ENCODE measurements around the gene PEX13. TPM values are rescaled to one million over a fixed set of nuclear protein-coding genes. Genes with fewer than 3 reads are reported as not detected.
"Not testable (repeated sequence)": the region's sequence is repeated elsewhere in the genome, so short reads cannot be mapped to it uniquely, and the experiment has no call there.

Gene PEX13
- polyA plus RNA-seq, 2 donors, result 8.3 to 10.7 TPM

DNA sequence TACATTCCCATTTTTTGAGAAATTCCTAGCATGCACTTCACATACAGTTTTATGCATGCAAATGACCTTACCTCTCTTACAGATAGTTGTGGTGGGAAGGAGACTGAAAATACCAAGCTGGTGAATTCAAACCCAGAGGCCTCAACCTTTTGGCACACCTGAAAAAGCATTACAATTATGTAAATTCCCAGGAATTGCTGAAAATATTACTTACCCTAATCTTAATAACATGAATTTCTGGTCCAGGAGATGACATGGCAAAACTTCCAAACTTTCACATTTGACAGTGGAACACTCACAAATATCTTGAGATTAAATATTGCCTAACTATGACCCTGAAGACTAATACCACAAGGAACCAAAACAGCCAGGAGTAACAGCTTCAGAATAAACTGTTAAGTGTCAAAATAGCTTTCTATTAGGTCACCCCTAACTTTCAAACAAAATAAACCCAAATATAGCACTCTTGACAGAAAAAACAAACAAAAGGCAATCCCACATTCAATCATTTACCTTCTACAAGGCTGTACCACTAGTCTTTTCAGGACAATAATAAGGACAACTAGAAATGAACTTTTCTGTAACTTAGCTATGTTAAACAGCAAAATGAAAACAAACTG, 10.9 kb upstream of the PEX13 start:
- Histone ChIP-seq H3K27me3 (ENCODE audit: control insufficient read depth in 1 of 2, insufficient read depth in 2 of 2, low read length in 2 of 2) (no peaks in the 10 kb centered on the region), H3K36me3 (ENCODE audit: control insufficient read depth in 2 of 2, insufficient read depth in 2 of 2, low read length in 1 of 2) (no peaks in the 10 kb centered on the region), H3K27ac (ENCODE audit: low read depth in 2 of 2, low read length in 1 of 2) (no peak overlapping the region), H3K9me3 (ENCODE audit: control insufficient read depth in 2 of 2, insufficient read depth in 1 of 2, low read depth in 1 of 2, low read length in 1 of 2) (no peaks in the 10 kb centered on the region), H3K4me1 (ENCODE audit: control insufficient read depth in 2 of 2, insufficient read depth in 2 of 2, low read length in 1 of 2) (no peaks in the 10 kb centered on the region), H3K4me3 (ENCODE audit: low read depth in 1 of 2, low read length in 2 of 2) (no peak overlapping the region)

- H3K4me1 ChIP-seq (ENCODE audit: control insufficient read depth in 2 of 2, insufficient read depth in 2 of 2, low read length in 1 of 2), result no peaks in the 10 kb centered on the region
- H3K4me3 ChIP-seq (ENCODE audit: low read depth in 1 of 2, low read length in 2 of 2), result no peak overlapping the region
- H3K27ac ChIP-seq (ENCODE audit: low read depth in 2 of 2, low read length in 1 of 2), result no peak overlapping the region
- no peaks in the 10 kb centered on the region for H3K36me3 ChIP-seq (ENCODE audit: control insufficient read depth in 2 of 2, insufficient read depth in 2 of 2, low read length in 1 of 2)
- H3K27me3 ChIP-seq (ENCODE audit: control insufficient read depth in 1 of 2, insufficient read depth in 2 of 2, low read length in 2 of 2), result no peaks in the 10 kb centered on the region
- H3K9me3 ChIP-seq (ENCODE audit: control insufficient read depth in 2 of 2, insufficient read depth in 1 of 2, low read depth in 1 of 2, low read length in 1 of 2), result no peaks in the 10 kb centered on the region
Measured at GRCh38 chr2:61009355-61009754, 8.2 kb upstream of the PEX13 start.

- Histone ChIP-seq H3K4me3 (ENCODE audit: low read depth in 1 of 2, low read length in 2 of 2) (no peak overlapping the region), H3K4me1 (ENCODE audit: control insufficient read depth in 2 of 2, insufficient read depth in 2 of 2, low read length in 1 of 2) (no peaks in the 10 kb centered on the region), H3K27me3 (ENCODE audit: control insufficient read depth in 1 of 2, insufficient read depth in 2 of 2, low read length in 2 of 2) (no peaks in the 10 kb centered on the region), H3K27ac (ENCODE audit: low read depth in 2 of 2, low read length in 1 of 2) (no peak overlapping the region), H3K9me3 (ENCODE audit: control insufficient read depth in 2 of 2, insufficient read depth in 1 of 2, low read depth in 1 of 2, low read length in 1 of 2) (no peaks in the 10 kb centered on the region), H3K36me3 (ENCODE audit: control insufficient read depth in 2 of 2, insufficient read depth in 2 of 2, low read length in 1 of 2) (no peaks in the 10 kb centered on the region)
- 52 to 62% methylated on average over 1 of the region's 1 CpG for WGBS, 2 donors
Measured at GRCh38 chr2:61011678-61012077, 5.8 kb upstream of the PEX13 start.

GRCh38 chr2:61012303-61012702, 5.2 kb upstream of the PEX13 start:
- not testable (repeated sequence) for H3K36me3 ChIP-seq (ENCODE audit: control insufficient read depth in 2 of 2, insufficient read depth in 2 of 2, low read length in 1 of 2); H3K27ac ChIP-seq (ENCODE audit: low read depth in 2 of 2, low read length in 1 of 2); H3K4me1 ChIP-seq (ENCODE audit: control insufficient read depth in 2 of 2, insufficient read depth in 2 of 2, low read length in 1 of 2); H3K27me3 ChIP-seq (ENCODE audit: control insufficient read depth in 1 of 2, insufficient read depth in 2 of 2, low read length in 2 of 2); H3K4me3 ChIP-seq (ENCODE audit: low read depth in 1 of 2, low read length in 2 of 2); H3K9me3 ChIP-seq (ENCODE audit: control insufficient read depth in 2 of 2, insufficient read depth in 1 of 2, low read depth in 1 of 2, low read length in 1 of 2)
- 61 to 66% methylated on average over 2 of the region's 2 CpGs for WGBS, 2 donors

- H3K36me3 ChIP-seq (ENCODE audit: control insufficient read depth in 2 of 2, insufficient read depth in 2 of 2, low read length in 1 of 2), result no peaks in the 10 kb centered on the region
- H3K27ac ChIP-seq (ENCODE audit: low read depth in 2 of 2, low read length in 1 of 2), result no peak overlapping the region
- 48 to 56% methylated on average over 3 of the region's 3 CpGs for WGBS, 2 donors
- no peaks in the 10 kb centered on the region for H3K9me3 ChIP-seq (ENCODE audit: control insufficient read depth in 2 of 2, insufficient read depth in 1 of 2, low read depth in 1 of 2, low read length in 1 of 2)
- no peaks in the 10 kb centered on the region for H3K4me1 ChIP-seq (ENCODE audit: control insufficient read depth in 2 of 2, insufficient read depth in 2 of 2, low read length in 1 of 2)
- no peaks in the 10 kb centered on the region for H3K27me3 ChIP-seq (ENCODE audit: control insufficient read depth in 1 of 2, insufficient read depth in 2 of 2, low read length in 2 of 2)
- H3K4me3 ChIP-seq (ENCODE audit: low read depth in 1 of 2, low read length in 2 of 2), result no peak overlapping the region
Measured at GRCh38 chr2:61013382-61013781, 4.1 kb upstream of the PEX13 start.

DNA sequence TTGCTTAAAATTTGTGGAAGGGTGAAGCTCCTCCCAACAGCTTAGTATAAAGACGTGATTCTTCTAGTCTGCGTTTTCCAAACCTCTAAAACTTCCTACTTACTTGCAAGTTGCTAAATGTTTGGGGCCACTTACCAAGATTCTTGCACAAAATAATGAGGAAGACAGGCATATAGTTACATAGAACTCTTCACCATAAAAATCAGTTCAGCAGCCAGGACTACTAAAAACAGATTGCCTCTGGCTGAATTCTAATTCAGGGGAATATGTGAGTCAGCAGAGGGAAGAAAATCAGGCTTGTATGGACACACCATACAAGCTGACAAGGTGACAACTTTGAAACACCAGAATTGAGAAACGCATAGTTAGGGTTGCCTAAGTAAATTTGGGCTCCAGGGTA, 2.8 kb upstream of the PEX13 start:
- no peak overlapping the region for H3K4me3 ChIP-seq (ENCODE audit: low read depth in 1 of 2, low read length in 2 of 2)
- H3K27ac ChIP-seq (ENCODE audit: low read depth in 2 of 2, low read length in 1 of 2), result peak overlapping the region; percentile 58 to 68
- no peaks in the 10 kb centered on the region for H3K9me3 ChIP-seq (ENCODE audit: control insufficient read depth in 2 of 2, insufficient read depth in 1 of 2, low read depth in 1 of 2, low read length in 1 of 2)
- no peaks in the 10 kb centered on the region for H3K27me3 ChIP-seq (ENCODE audit: control insufficient read depth in 1 of 2, insufficient read depth in 2 of 2, low read length in 2 of 2)
- 53 to 58% methylated on average over 3 of the region's 3 CpGs for WGBS, 2 donors
- no peaks in the 10 kb centered on the region for H3K36me3 ChIP-seq (ENCODE audit: control insufficient read depth in 2 of 2, insufficient read depth in 2 of 2, low read length in 1 of 2)
- no peaks in the 10 kb centered on the region for H3K4me1 ChIP-seq (ENCODE audit: control insufficient read depth in 2 of 2, insufficient read depth in 2 of 2, low read length in 1 of 2)

DNA sequence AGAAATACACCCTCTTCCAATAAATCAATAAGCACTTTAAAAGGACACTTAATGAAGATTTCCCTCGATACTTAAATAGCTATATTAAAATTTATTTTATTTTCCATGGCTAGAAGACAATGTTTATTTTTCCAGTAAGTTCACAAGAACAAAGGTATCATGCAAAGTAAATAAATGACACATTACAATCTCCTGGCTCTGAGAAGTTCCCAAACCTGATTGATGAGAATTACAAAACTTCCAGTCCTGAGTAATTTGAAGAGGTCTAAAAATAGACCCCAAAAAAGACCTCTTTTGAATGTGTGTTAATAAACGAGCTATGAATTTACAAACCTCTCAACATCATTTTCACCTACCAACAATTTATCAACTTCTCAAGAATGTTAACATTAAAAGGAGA, 1.5 kb upstream of the PEX13 start:
- peaks cover 0 to under 1% of the 10 kb centered on the region in 2 donors for H3K4me1 ChIP-seq (ENCODE audit: control insufficient read depth in 2 of 2, insufficient read depth in 2 of 2, low read length in 1 of 2)
- no peaks in the 10 kb centered on the region for H3K27me3 ChIP-seq (ENCODE audit: control insufficient read depth in 1 of 2, insufficient read depth in 2 of 2, low read length in 2 of 2)
- WGBS, 2 donors, result 19 to 24% methylated on average over 2 of the region's 2 CpGs
- H3K9me3 ChIP-seq (ENCODE audit: control insufficient read depth in 2 of 2, insufficient read depth in 1 of 2, low read depth in 1 of 2, low read length in 1 of 2), result no peaks in the 10 kb centered on the region
- H3K36me3 ChIP-seq (ENCODE audit: control insufficient read depth in 2 of 2, insufficient read depth in 2 of 2, low read length in 1 of 2), result peaks cover 0 to 1% of the 10 kb centered on the region in 2 donors
- peak overlapping the region in 1 of 2 donors; percentile 99 for H3K4me3 ChIP-seq (ENCODE audit: low read depth in 1 of 2, low read length in 2 of 2)
- no peak overlapping the region for H3K27ac ChIP-seq (ENCODE audit: low read depth in 2 of 2, low read length in 1 of 2)

DNA sequence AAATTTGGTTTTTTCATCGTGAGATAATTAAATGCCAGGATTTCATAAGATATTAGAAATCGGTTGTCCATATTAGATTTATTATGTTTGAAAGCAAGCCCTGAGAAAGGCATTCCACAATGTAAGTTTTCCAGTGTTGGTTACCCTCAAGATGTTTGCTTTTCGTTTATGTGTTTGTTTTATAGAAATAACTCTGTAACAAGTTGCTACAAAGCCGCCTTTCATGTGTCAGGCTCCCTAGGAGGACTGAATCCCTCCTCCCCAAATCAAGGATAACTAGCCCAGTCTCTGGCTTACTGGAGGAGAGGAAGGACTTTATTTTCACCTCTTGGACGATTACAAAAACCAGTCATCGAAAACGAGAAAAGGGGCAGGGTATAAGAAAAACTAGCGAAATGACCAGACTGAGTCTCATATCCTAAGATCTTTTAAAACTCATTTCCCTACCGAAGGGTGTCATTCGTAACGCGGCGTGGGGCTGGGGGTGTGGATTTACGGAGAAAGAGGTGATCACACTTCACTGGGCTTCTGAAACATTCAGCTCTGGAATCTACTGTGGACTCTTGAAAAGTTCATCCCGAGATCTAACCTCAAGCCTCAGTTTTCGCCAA, 1.0 kb upstream of the PEX13 start:
- Histone ChIP-seq H3K4me1 (ENCODE audit: control insufficient read depth in 2 of 2, insufficient read depth in 2 of 2, low read length in 1 of 2) (peaks cover 0 to 3% of the 10 kb centered on the region in 2 donors), H3K27ac (ENCODE audit: low read depth in 2 of 2, low read length in 1 of 2) (peak overlapping the region; percentile 96 to 97), H3K36me3 (ENCODE audit: control insufficient read depth in 2 of 2, insufficient read depth in 2 of 2, low read length in 1 of 2) (peaks cover 0 to 5% of the 10 kb centered on the region in 2 donors), H3K9me3 (ENCODE audit: control insufficient read depth in 2 of 2, insufficient read depth in 1 of 2, low read depth in 1 of 2, low read length in 1 of 2) (no peaks in the 10 kb centered on the region), H3K4me3 (ENCODE audit: low read depth in 1 of 2, low read length in 2 of 2) (peak overlapping the region; percentile 83 to 99), H3K27me3 (ENCODE audit: control insufficient read depth in 1 of 2, insufficient read depth in 2 of 2, low read length in 2 of 2) (no peaks in the 10 kb centered on the region)
- 1% methylated on average over 16 of the region's 16 CpGs for WGBS, 2 donors

- Histone ChIP-seq H3K9me3 (ENCODE audit: control insufficient read depth in 2 of 2, insufficient read depth in 1 of 2, low read depth in 1 of 2, low read length in 1 of 2) (no peaks in the 10 kb centered on the region), H3K36me3 (ENCODE audit: control insufficient read depth in 2 of 2, insufficient read depth in 2 of 2, low read length in 1 of 2) (peaks cover 0 to 5% of the 10 kb centered on the region in 2 donors), H3K27ac (ENCODE audit: low read depth in 2 of 2, low read length in 1 of 2) (peak overlapping the region; percentile 96 to 97), H3K4me1 (ENCODE audit: control insufficient read depth in 2 of 2, insufficient read depth in 2 of 2, low read length in 1 of 2) (peaks cover 0 to 3% of the 10 kb centered on the region in 2 donors), H3K27me3 (ENCODE audit: control insufficient read depth in 1 of 2, insufficient read depth in 2 of 2, low read length in 2 of 2) (no peaks in the 10 kb centered on the region), H3K4me3 (ENCODE audit: low read depth in 1 of 2, low read length in 2 of 2) (peak overlapping the region; percentile 83 to 99)
- WGBS, 2 donors, result 0% methylated on average over 27 of the region's 27 CpGs
Measured at GRCh38 chr2:61017003-61017555, 441 bp upstream of the PEX13 start.

DNA sequence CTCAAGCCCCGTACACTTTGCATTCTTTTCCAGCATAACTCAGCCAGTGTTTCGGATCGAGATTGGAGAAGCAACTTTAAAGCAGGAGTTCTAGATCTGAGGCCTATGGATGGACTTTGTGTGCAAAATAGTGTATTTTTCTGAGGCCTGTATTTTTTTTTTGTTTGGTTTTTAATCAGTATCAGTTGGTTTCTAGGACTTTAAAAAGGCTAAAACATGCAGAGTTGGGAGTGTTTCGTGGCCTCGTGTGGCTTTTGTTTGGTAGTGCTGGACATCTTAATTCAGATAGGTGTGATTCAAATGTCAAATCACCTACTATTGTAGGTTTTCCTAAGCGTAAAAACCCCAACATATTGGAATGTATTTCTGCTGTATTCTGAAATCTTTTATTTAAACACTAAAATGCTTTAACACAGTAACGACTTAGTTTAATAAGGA, 817 bp downstream of the PEX13 start:
- 1% methylated on average over 7 of the region's 7 CpGs for WGBS, 2 donors
- Histone ChIP-seq H3K27me3 (ENCODE audit: control insufficient read depth in 1 of 2, insufficient read depth in 2 of 2, low read length in 2 of 2) (no peaks in the 10 kb centered on the region), H3K4me3 (ENCODE audit: low read depth in 1 of 2, low read length in 2 of 2) (peak overlapping the region; percentile 83 to 99), H3K4me1 (ENCODE audit: control insufficient read depth in 2 of 2, insufficient read depth in 2 of 2, low read length in 1 of 2) (peaks cover 0 to 3% of the 10 kb centered on the region in 2 donors), H3K27ac (ENCODE audit: low read depth in 2 of 2, low read length in 1 of 2) (peak overlapping the region; percentile 96 to 97), H3K9me3 (ENCODE audit: control insufficient read depth in 2 of 2, insufficient read depth in 1 of 2, low read depth in 1 of 2, low read length in 1 of 2) (no peaks in the 10 kb centered on the region), H3K36me3 (ENCODE audit: control insufficient read depth in 2 of 2, insufficient read depth in 2 of 2, low read length in 1 of 2) (peaks cover 0 to 5% of the 10 kb centered on the region in 2 donors)

Measured in esophagus (tissue), 2 donors.